GM18502 (cell line): ENCODE measurements around the gene DHCR7.

ENCODE experiments used
- ATAC-seq: cut with Tn5 transposase; IDR thresholded peaks from one replicate; pipeline ENCODE4 v1.9.1; 2021; ENCODE audit warnings: mild to moderate bottlenecking; ENCODE audit not compliant: unreplicated experiment, poor library complexity

DHCR7 gene, protein sequence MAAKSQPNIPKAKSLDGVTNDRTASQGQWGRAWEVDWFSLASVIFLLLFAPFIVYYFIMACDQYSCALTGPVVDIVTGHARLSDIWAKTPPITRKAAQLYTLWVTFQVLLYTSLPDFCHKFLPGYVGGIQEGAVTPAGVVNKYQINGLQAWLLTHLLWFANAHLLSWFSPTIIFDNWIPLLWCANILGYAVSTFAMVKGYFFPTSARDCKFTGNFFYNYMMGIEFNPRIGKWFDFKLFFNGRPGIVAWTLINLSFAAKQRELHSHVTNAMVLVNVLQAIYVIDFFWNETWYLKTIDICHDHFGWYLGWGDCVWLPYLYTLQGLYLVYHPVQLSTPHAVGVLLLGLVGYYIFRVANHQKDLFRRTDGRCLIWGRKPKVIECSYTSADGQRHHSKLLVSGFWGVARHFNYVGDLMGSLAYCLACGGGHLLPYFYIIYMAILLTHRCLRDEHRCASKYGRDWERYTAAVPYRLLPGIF

GRCh38 chr11:71448257-71449171 is at the start of gene DHCR7:
TSS of gene DHCR7 (minus strand) at chr11:71448393. CDS start at chr11:71444952, 3,441 bp downstream.
- peak; percentile 85 for ATAC-seq

- no peak for ATAC-seq
Measured at GRCh38 chr11:71496421-71496820, 48.2 kb upstream of the DHCR7 start.

DNA sequence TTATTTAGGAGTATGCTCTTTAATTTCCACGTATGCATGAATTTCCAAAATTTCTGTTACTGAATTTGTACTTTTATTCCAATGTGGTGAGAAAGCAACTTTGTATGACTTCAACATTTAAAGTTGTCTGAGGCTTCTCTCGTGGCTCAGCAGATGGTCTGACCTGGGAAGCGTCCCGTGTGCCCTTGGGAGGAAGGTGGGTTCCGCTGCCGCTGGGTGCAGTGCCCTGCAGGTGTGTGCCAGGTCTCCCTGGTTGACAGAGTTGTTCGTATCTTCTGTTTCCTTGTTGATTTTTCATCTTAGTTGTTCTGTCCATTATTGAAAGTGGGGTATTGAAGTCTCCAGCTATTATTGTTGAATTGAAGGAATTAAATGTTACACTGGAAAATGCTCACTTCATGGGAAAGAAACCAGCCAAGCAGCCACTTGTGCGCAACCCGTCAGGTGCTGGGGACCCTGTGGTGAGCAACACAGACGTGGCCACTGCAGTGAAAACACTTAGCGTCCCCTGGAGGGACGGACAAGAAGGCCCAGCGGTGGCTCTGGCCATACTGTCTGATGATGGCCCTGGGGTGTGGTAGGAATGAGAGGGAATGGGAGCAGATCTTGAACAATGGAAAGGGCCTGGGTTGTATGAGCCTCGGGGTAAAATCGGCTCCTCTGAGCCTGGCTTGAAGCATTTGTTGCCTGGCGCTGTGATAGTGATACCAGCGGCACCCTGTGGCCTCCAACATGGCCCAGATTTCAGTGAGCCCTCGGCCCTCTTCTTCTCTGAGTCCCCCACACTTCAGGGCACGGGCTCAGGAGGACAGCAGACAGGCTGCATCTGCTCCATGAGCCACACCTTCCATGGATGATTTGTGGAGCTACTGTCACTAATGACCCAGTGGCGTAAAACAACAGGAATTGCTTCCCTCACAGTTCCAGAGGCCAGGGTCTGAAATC is 47.4 kb upstream of the DHCR7 start:
- no peak for ATAC-seq

DNA sequence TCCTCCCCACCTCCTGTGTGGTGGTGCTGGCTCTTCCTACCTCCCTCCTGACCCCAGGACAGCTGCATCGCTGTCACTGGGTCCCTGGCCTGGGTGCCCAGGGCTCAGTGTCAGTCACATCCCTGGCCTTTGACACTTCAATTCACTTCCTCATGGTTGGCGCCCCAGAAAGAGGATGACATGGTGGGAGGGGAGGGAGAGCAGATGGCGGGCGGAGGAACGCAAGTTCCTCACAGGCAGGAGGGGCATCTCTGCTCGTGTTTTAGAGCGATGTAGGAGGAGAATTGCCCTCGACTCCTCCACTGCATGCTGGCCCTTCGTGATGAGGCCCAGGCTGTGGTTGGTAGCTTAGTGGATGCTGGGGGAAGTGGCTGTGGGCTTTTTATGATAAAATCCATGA is 43.7 kb upstream of the DHCR7 start:
- ATAC-seq = no peak

GRCh38 chr11:71491531-71491930 is 43.3 kb upstream of the DHCR7 start:
- no peak for ATAC-seq

DNA sequence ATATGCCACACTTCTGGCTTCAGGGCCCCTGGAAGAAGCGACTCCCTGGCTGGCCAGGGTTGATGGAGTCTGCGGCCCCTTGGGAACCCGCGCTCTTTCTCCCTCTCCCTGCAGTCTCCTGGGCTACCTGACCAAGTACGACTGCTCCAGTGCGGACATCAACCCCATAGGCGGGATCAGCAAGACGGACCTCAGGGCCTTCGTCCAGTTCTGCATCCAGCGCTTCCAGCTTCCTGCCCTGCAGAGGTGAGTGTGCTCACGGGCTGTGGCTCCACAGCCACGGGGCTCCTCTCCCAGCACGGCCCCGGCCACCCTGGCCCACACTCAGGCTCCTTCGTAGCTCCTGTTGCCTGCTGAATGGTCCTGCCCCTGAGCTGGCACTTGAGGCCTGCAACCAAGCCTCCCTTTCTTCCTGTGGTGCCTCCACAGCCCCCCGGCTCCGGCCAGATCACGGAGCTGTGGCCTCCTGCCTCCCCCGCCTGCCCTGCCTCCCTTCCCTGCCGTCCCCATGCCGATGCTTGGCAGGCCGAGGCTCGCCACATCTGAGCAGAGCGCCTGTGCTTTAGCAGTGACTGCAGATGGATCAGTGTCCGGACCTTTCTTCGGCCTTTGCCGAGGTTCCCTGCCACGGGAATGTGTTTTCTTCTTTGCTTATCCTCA is 42.7 kb upstream of the DHCR7 start:
- no peak for ATAC-seq

DNA sequence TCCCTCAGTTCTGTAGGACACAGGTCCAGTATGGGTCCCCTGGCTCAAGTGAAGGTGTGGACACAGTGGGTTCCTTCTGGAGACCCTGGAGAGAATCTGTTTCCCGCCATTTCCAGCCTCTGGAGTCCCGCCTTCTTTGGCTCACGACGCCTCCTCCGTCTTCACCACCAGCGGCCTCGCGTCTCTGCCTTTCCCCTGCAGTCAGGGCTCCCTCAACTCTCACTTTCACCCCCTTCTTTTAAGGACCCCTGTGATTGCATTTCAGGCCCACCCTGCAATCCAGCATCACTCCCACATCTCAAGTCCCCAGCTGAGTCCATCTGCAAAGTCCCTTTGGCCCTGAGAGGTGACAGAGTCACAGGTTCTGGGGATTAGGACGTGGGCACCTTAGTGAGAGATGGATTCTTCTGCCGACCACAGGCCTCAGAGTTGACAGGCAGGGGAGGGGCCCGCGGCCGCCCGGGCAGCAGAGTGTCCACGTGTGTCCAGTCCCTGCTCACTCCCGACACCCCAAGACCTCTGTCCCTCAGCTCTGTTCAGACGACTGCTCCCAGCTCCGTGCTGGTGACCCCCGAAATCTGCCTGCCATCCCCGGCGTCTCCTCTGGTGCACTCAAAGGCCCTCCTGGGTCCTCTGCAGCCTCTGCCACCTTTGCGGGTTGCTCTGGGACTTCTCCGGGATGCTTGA is 42.0 kb upstream of the DHCR7 start:
- ATAC-seq = no peak

GRCh38 chr11:71489311-71490043 is 41.3 kb upstream of the DHCR7 start:
- ATAC-seq = no peak

DNA sequence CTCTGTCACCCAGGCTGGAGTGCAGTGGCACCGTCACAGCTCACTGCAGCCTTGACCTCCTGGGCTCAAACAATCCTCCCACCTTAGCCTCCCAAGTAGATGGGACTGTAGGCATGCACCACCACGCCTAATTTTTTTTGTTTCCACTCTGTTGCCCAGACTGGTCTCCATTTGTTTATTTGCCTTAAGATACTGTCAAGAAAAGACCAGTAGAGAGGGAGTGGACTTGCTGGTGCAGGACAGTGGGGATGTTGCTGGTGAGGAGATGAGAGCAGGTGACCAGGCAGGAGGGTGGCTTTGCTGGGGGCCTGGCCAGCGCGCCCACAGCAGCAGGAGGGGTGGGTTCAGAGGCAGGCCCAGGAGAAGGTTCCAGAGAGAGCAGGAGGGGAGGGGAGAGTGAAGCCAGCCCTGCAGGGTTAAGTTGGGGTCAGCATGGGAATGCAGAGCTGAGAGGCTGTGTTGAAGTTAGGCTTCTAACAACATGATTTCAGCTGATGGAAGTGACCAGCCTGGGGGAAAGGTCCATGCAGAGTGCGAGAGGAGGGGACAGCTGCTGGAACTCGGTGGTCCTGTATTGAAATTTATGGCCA is 40.6 kb upstream of the DHCR7 start:
- no peak for ATAC-seq

DNA sequence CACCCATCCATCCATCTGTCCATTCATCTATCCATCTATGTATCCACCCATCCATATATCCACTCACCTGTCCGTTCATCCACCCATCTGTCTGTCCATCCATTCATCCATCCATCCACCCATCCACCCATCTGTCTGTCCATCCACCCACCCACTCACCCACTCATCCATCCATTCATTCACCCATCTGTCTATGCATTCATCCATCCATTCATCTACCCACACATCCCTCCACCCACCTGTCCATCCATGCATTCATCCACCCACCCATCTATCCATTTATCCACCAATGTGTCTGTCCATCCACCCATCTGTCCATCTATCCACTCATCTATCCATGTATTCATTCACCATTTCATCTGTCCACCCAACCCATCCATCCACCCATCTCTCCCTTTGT is 38.1 kb upstream of the DHCR7 start:
- ATAC-seq = no peak

- no peak for ATAC-seq
Measured at GRCh38 chr11:71485466-71485865, 37.3 kb upstream of the DHCR7 start.

GRCh38 chr11:71485063-71485399 is 36.8 kb upstream of the DHCR7 start:
- ATAC-seq = no peak

DNA sequence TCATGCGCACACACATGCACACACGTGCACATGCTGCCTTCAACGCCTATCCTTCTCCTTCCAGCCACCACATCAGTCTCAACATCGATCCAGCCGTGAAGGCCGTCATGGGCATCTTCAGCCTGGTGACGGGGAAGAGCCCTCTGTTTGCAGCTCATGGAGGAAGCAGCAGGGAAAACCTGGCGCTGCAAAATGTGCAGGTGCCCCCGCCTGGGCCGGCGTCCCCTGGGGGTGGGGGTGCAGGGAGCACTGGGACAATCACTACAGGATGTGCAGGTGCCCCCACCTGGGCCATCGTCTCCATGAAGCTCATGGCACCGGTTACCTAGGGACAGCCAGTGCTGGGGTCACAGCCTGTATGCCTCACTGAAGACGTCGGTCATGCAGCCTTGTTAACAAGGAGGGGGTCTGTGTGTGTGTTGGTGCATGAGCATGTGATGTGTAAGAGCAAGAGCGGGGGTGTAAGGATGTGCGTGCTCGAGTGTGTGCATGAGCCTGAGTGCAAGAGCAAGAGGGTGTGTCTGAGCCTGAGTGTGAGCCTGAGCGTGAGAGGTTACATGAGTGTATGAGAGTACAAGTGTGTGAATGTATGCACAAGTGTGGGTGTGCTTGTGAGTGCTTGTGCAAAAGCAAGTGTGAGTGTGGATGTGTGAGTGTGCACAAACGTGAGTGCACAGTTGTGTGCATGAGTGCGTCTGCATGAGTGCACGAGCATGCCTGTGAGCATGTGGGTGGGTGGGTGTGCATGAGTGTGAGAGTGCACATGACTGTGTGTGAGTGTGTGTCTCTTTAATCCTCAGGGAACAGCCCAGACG is 36.3 kb upstream of the DHCR7 start:
- ATAC-seq = no peak

DNA sequence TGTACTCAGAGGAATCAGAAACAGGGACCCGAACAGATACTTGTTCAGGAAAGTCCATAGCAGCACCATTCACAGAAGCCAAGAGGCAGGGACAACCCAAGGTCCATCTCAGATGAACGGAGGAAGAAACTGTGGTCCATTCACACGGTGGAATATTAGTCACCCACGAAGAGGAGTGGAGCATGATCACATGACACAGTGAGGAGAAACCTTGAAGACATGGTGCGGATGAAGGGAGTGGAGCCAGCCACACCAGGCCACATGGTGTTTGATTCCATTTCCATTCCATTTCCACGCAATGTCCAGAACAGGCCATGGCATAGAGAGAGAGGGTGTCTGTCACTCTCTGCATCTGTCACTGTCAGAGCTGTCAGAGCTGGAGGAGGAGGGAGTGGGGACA is 35.5 kb upstream of the DHCR7 start:
- no peak for ATAC-seq

DNA sequence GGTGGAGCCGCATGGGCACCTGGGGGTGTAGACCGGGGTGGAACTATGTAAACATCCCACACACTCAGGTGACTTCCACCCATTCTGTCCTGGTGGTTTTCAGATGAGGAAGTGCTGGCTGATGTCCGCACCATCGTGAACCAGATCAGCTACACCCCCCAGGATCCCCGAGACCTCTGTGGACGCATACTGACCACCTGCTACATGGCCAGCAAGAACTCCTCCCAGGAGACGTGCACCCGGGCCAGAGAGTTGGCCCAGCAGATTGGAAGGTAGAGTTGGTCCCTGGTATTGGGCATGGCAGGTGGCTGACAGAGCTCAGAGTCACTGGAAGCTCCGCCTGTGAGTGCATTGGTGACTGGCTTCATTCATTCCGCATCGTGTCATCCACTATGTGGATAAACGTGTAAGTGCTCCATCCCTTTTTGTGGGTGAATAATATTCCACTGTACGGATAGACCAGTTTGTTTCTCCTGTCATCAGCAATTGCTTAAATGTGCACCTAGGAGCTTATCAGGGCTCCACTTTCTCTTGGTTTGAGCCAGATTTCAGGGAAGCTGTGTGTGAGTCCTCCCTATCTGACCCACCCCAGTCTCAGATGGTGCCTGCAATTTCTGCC is 34.7 kb upstream of the DHCR7 start:
- ATAC-seq = no peak

DNA sequence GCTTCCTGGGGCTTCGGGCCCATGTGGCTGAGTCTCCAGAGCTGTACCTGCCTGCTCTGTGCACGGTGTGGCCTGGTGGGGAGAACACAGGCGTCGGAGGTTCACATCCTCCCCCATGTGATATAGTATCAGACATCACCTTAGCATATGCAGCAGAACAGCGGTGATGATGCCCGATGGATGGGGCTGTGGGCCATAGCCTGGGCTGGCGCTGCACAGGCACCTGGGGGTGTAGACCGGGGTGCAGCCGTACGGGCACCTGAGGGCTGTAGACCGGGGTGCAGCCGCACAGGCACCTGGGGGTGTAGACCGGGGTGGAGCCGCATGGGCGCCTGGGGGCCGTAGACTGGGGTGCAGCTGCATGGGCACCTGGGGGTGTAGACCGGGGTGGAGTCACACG is 34.0 kb upstream of the DHCR7 start:
- ATAC-seq = no peak
